ENCODE measurements around the gene TMEM145.

TMEM145 gene

DNA sequence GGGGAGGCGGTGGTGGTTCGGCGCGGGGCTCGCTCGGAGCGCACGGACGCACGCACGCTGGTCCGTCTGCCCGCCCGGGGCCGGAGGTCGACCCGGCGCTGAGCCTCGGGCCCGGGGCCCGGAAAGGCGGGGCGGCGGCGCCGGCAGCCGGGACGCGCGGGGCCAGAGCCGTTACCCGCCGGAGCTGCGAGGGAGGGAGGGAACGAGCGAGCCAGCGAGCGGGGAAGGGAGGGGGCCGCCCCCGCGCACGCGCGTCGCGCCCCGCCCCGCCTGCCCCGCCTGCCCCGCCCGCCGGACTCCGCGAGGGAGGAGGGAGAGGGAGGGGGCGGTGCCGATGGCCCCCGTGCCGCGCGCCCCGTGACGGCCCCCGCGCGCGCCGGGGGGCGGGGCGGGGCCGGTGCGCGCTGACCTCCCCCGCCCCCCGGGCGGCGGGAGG is 29.0 kb upstream of the TMEM145 start:
- H3K36me3 ChIP-seq (ENCODE audit: insufficient read depth, low read length) = 0 out of 2 replicates have a peak, but pooled peaks cover 5% of the 10 kb centered on the region
- H3K4me1 ChIP-seq (ENCODE audit: control insufficient read depth, insufficient read depth, low read length, unreplicated experiment) = peaks cover 45% of the 10 kb centered on the region
- peak overlapping the region; percentile 57; the same call in 1 of the 2 replicates for H3K4me3 ChIP-seq (ENCODE audit: low read depth, low read length)
- H2AFZ ChIP-seq (ENCODE audit: low read length, unreplicated experiment) = no peak overlapping the region
- no peaks in the 10 kb centered on the region for H3K27me3 ChIP-seq (ENCODE audit: insufficient read depth, low read length)
- peak overlapping the region; percentile 51; the same call in 1 of the 2 replicates for H3K27ac ChIP-seq (ENCODE audit: low read depth, low read length)
- peaks cover 13% of the 10 kb centered on the region for H3K79me2 ChIP-seq (ENCODE audit: control insufficient read depth, insufficient read depth, low read length, unreplicated experiment)

DNA sequence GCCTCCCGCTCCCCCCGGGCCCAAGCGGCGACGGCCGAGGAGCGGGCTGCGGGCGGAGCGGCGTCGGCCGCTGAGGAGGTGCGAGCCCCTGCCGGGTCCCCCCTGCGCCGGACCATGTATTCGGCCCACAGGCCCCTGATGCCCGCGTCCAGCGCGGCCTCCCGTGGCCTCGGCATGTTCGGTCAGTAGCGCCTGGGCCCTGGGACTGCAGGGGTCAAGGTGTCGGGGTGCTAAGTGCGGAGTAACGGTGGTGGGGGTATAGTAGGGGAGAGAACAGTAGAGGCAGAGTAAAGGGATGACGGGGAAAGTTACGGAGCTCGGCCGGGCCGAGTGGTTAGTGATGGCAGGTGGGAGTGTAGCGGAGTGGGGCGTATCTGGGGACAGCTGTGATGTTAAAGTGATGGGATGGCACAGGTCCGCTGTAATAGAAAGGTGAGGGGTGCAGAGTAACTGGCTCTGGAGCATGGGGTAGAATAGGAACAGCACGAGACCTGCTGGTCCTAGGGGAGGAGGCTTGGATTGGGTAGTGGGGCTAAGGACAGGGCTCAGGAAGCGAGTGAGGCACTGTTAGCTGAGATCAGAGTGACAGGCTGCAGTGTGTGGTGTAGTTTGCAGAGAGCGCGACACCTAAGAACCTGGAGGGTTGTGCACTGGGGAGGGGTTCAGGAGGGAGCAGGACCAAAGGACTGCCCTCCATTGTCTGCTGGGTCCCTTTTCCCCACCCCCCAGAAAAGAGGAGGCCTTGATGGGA is 28.3 kb upstream of the TMEM145 start:
- Histone ChIP-seq H3K27ac (ENCODE audit: low read depth, low read length) (no peak overlapping the region), H3K4me1 (ENCODE audit: control insufficient read depth, insufficient read depth, low read length, unreplicated experiment) (peaks cover 40% of the 10 kb centered on the region), H3K79me2 (ENCODE audit: control insufficient read depth, insufficient read depth, low read length, unreplicated experiment) (peaks cover 13% of the 10 kb centered on the region), H3K36me3 (ENCODE audit: insufficient read depth, low read length) (0 out of 2 replicates have a peak, but pooled peaks cover 5% of the 10 kb centered on the region), H2AFZ (ENCODE audit: low read length, unreplicated experiment) (no peak overlapping the region), H3K27me3 (ENCODE audit: insufficient read depth, low read length) (no peaks in the 10 kb centered on the region), H3K4me3 (ENCODE audit: low read depth, low read length) (peak overlapping the region; percentile 92)

DNA sequence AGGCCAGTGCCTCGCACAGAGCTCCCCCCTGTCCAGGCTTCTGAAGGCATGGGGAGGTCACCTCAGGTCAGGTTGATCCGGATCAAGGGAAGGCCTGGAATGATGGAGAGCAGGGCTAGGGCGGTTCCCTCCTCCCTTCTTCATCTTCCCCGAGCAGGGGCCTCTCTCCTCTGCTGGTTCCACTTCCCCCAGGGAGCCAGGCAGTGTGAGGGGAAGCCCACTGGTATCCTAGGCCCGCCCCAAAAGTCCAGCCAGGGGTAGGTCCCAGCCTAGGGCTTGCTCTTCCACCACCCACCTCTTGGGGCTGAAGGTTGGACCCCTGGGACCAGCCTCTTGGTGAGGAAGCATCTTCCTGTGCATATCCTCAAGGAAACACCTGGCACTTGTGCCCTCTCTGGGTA is 27.6 kb upstream of the TMEM145 start:
- no peaks in the 10 kb centered on the region for H3K27me3 ChIP-seq (ENCODE audit: insufficient read depth, low read length)
- no peak overlapping the region for H3K27ac ChIP-seq (ENCODE audit: low read depth, low read length)
- peak overlapping the region; percentile 92 for H3K4me3 ChIP-seq (ENCODE audit: low read depth, low read length)
- H3K79me2 ChIP-seq (ENCODE audit: control insufficient read depth, insufficient read depth, low read length, unreplicated experiment) = peaks cover 13% of the 10 kb centered on the region
- H3K36me3 ChIP-seq (ENCODE audit: insufficient read depth, low read length) = 0 out of 2 replicates have a peak, but pooled peaks cover 5% of the 10 kb centered on the region
- peaks cover 40% of the 10 kb centered on the region for H3K4me1 ChIP-seq (ENCODE audit: control insufficient read depth, insufficient read depth, low read length, unreplicated experiment)
- H2AFZ ChIP-seq (ENCODE audit: low read length, unreplicated experiment) = no peak overlapping the region

DNA sequence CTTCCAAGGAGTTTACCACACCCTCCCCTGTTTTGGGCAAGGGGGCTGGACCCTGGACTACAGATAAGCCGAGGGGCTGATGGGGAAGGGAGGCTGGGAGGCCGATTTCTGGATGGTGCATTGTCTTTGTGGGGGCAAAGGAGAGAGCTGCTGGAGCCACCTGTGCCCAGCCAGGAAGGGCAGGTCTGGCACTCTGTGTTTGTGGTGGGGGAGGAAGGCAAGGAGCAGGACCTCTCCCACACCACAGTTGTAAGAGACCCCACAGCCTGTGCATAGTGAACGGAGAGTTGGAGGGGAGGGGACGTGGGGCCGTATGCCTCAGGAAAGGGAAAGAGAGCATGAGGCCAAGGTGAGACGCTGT is 27.1 kb upstream of the TMEM145 start:
- Histone ChIP-seq H3K4me3 (ENCODE audit: low read depth, low read length) (peak overlapping the region; percentile 92), H3K27ac (ENCODE audit: low read depth, low read length) (no peak overlapping the region), H3K4me1 (ENCODE audit: control insufficient read depth, insufficient read depth, low read length, unreplicated experiment) (peaks cover 40% of the 10 kb centered on the region), H3K79me2 (ENCODE audit: control insufficient read depth, insufficient read depth, low read length, unreplicated experiment) (peaks cover 13% of the 10 kb centered on the region), H2AFZ (ENCODE audit: low read length, unreplicated experiment) (no peak overlapping the region), H3K36me3 (ENCODE audit: insufficient read depth, low read length) (0 out of 2 replicates have a peak, but pooled peaks cover 5% of the 10 kb centered on the region), H3K27me3 (ENCODE audit: insufficient read depth, low read length) (no peaks in the 10 kb centered on the region)

DNA sequence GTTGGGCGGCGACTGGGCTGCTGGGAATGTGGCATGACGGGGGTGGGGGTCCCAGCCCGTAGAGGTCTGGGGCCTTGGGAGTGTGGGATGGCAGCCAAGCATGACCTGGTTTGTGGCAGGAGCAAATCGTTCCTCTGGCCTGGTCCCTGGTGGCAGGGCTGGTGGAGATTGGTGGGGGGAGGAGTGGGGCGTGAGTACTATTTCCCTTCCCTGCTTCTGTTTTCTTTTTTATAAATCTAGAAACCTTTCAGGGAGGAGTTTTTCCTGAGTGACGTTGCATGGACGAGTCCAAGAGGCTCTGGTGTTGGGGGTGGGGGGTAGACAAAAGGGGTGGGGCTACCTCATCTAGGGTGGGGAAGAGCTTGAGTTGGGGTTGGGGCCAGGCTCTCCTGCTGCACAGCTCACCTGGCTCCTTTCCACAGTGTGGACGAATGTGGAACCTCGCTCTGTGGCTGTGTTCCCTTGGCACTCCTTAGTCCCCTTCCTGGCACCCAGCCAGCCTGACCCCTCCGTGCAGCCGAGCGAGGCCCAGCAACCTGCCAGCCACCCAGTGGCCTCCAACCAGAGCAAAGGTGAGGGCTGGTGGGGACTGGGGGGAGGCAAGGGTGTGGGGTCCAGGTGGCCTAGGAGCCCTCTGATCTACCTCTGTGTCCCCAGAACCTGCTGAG is 26.6 kb upstream of the TMEM145 start:
- Histone ChIP-seq H2AFZ (ENCODE audit: low read length, unreplicated experiment) (no peak overlapping the region), H3K4me3 (ENCODE audit: low read depth, low read length) (peak overlapping the region; percentile 92; the same call in 1 of the 2 replicates), H3K27me3 (ENCODE audit: insufficient read depth, low read length) (no peaks in the 10 kb centered on the region), H3K4me1 (ENCODE audit: control insufficient read depth, insufficient read depth, low read length, unreplicated experiment) (peaks cover 36% of the 10 kb centered on the region), H3K36me3 (ENCODE audit: insufficient read depth, low read length) (0 out of 2 replicates have a peak, but pooled peaks cover 5% of the 10 kb centered on the region), H3K27ac (ENCODE audit: low read depth, low read length) (no peak overlapping the region), H3K79me2 (ENCODE audit: control insufficient read depth, insufficient read depth, low read length, unreplicated experiment) (peaks cover 10% of the 10 kb centered on the region)

DNA sequence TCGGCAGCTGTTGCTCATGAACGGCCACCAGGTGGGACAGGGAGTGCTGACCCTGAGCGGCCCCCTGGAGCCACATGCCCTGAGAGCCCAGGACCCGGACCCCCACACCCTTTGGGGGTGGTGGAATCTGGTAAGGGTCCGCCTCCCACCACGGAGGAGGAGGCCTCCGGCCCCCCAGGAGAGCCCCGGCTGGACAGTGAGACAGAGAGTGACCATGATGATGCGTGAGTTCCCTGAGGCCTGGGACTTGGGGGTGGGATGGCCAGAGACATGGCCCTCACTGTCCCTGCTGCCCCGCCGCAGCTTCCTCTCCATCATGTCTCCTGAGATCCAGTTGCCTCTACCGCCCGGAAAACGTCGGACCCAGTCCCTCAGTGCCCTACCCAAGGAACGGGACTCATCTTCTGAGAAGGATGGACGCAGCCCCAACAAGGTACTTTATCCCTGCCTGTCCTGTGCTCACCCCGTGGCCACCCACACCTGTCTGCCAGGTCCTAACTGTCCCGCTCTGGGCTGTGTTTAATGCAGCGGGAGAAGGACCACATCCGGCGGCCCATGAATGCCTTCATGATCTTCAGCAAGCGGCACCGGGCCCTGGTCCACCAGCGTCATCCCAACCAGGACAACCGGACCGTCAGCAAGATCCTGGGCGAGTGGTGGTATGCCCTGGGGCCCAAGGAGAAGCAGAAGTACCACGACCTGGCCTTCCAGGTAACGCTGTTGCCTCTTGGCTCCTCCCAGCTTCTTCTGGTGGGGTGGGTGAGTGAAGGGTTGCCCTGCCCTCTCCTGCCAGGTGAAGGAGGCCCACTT is 25.9 kb upstream of the TMEM145 start:
- peaks cover 29% of the 10 kb centered on the region for H3K4me1 ChIP-seq (ENCODE audit: control insufficient read depth, insufficient read depth, low read length, unreplicated experiment)
- H3K27ac ChIP-seq (ENCODE audit: low read depth, low read length) = no peak overlapping the region
- no peaks in the 10 kb centered on the region for H3K27me3 ChIP-seq (ENCODE audit: insufficient read depth, low read length)
- H3K79me2 ChIP-seq (ENCODE audit: control insufficient read depth, insufficient read depth, low read length, unreplicated experiment) = peaks cover 10% of the 10 kb centered on the region
- H3K36me3 ChIP-seq (ENCODE audit: insufficient read depth, low read length) = 0 out of 2 replicates have a peak, but pooled peaks cover 5% of the 10 kb centered on the region
- no peak overlapping the region for H2AFZ ChIP-seq (ENCODE audit: low read length, unreplicated experiment)
- no peak overlapping the region for H3K4me3 ChIP-seq (ENCODE audit: low read depth, low read length)

DNA sequence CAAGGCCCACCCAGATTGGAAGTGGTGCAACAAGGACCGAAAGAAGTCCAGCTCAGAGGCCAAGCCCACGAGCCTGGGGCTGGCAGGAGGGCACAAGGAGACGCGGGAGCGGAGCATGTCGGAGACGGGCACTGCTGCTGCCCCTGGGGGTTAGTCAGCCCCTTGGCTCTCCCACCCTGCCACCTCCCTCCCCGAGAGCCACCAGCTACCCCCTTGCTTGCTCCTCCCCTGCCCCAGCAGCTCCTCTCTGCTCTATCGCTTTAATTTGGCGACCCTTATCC is 25.3 kb upstream of the TMEM145 start:
- H3K27ac ChIP-seq (ENCODE audit: low read depth, low read length) = no peak overlapping the region
- H2AFZ ChIP-seq (ENCODE audit: low read length, unreplicated experiment) = no peak overlapping the region
- H3K36me3 ChIP-seq (ENCODE audit: insufficient read depth, low read length) = 0 out of 2 replicates have a peak, but pooled peaks cover 5% of the 10 kb centered on the region

DNA sequence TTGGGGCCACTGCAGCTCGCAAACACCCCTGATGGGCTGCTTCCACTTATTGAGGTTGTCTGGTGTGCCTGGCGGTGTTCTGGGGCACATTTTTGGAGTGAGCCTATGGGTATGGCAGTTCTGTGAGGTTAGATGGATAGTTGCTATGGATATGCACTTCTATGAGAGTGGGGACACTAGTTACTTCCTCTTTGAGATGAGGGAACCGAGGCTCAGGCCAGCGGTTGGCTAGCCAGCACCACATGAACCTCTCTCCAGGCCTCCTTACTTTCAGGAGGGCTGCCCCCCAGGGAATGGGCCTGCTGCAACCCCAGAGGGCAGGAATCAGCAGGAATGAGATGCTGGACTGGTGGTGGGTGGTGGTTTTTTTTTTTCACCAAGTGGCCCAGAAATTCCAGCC is 24.7 kb upstream of the TMEM145 start:
- Histone ChIP-seq H3K4me3 (ENCODE audit: low read depth, low read length) (no peak overlapping the region), H3K79me2 (ENCODE audit: control insufficient read depth, insufficient read depth, low read length, unreplicated experiment) (peaks cover 10% of the 10 kb centered on the region), H3K4me1 (ENCODE audit: control insufficient read depth, insufficient read depth, low read length, unreplicated experiment) (peaks cover 18% of the 10 kb centered on the region), H3K27me3 (ENCODE audit: insufficient read depth, low read length) (no peaks in the 10 kb centered on the region), H2AFZ (ENCODE audit: low read length, unreplicated experiment) (no peak overlapping the region), H3K36me3 (ENCODE audit: insufficient read depth, low read length) (0 out of 2 replicates have a peak, but pooled peaks cover 5% of the 10 kb centered on the region), H3K27ac (ENCODE audit: low read depth, low read length) (no peak overlapping the region)

More for the DNA sequence above, 25.3 kb upstream of the TMEM145 start:
- Histone ChIP-seq H3K4me1 (ENCODE audit: control insufficient read depth, insufficient read depth, low read length, unreplicated experiment) (peaks cover 24% of the 10 kb centered on the region), H3K27me3 (ENCODE audit: insufficient read depth, low read length) (no peaks in the 10 kb centered on the region), H3K79me2 (ENCODE audit: control insufficient read depth, insufficient read depth, low read length, unreplicated experiment) (peaks cover 10% of the 10 kb centered on the region), H3K4me3 (ENCODE audit: low read depth, low read length) (no peak overlapping the region)

DNA sequence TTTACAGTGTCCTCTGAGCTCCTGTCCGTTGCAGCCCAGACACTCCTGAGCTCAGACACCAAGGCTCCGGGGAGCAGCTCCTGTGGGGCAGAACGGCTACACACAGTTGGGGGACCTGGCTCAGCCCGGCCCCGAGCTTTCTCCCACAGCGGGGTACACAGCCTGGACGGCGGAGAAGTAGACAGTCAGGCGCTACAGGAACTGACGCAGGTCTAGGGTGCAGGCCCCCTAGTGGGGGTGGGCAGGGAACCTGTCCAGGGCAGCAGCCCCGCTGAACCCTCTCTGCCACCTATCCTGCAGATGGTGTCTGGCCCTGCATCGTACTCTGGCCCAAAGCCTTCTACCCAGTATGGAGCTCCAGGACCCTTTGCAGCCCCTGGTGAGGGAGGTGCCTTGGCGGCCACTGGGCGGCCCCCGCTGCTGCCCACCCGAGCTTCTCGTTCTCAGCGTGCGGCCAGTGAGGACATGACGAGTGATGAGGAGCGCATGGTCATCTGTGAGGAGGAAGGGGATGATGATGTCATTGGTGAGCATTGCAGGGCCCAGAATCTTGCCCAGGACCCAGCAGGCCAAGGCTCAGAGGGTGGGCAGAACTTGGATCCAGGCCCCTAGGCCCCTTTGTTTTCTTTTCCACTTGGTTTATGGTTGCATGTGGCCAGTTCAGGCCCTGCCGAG is 24.1 kb upstream of the TMEM145 start:
- Histone ChIP-seq H3K79me2 (ENCODE audit: control insufficient read depth, insufficient read depth, low read length, unreplicated experiment) (peaks cover 10% of the 10 kb centered on the region), H3K4me3 (ENCODE audit: low read depth, low read length) (no peak overlapping the region), H2AFZ (ENCODE audit: low read length, unreplicated experiment) (no peak overlapping the region), H3K4me1 (ENCODE audit: control insufficient read depth, insufficient read depth, low read length, unreplicated experiment) (peaks cover 17% of the 10 kb centered on the region), H3K27me3 (ENCODE audit: insufficient read depth, low read length) (no peaks in the 10 kb centered on the region), H3K27ac (ENCODE audit: low read depth, low read length) (no peak overlapping the region), H3K36me3 (ENCODE audit: insufficient read depth, low read length) (0 out of 2 replicates have a peak, but pooled peaks cover 5% of the 10 kb centered on the region)

DNA sequence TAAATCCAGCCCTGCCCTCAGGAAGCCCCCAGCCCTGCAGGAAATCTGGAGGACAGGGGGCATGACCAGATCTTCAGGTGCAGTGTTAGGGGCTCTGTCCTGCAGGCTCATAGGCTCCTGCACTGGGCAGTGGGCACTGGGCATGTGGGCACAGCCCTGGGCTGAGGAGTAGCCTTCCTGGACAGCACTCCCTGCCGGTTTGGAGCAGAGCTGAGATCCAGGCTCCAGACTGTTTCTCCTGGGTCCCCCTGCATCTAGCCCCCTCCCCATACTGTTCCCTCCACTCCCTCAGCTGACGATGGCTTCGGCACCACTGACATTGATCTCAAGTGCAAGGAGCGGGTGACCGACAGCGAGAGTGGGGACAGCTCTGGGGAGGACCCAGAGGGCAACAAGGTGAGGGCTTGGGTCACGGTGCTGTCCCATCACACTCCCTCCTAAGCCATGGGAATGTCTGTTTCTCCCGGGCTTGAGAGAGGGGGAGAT is 23.5 kb upstream of the TMEM145 start:
- no peak overlapping the region for H2AFZ ChIP-seq (ENCODE audit: low read length, unreplicated experiment)
- peaks cover 17% of the 10 kb centered on the region for H3K4me1 ChIP-seq (ENCODE audit: control insufficient read depth, insufficient read depth, low read length, unreplicated experiment)
- H3K79me2 ChIP-seq (ENCODE audit: control insufficient read depth, insufficient read depth, low read length, unreplicated experiment) = peaks cover 9% of the 10 kb centered on the region
- H3K4me3 ChIP-seq (ENCODE audit: low read depth, low read length) = no peak overlapping the region
- H3K36me3 ChIP-seq (ENCODE audit: insufficient read depth, low read length) = 0 out of 2 replicates have a peak, but pooled peaks cover 5% of the 10 kb centered on the region
- H3K27ac ChIP-seq (ENCODE audit: low read depth, low read length) = no peak overlapping the region
- no peaks in the 10 kb centered on the region for H3K27me3 ChIP-seq (ENCODE audit: insufficient read depth, low read length)
